GM23338 (cell line): ENCODE data around the gene GJC2. TPM values are rescaled to one million over a fixed set of nuclear protein-coding genes. Genes with fewer than 3 reads are reported as not detected.

Experiments
- ATAC-seq: fragments of 200-7000 bp; cut with Tn5 transposase; 3 replicates; pipeline ENCODE4 v1.9.1; 2020
- DNase-seq: peaks from one replicate; pipeline ENCODE4 v3.0.0-alpha.2; 2015; ENCODE audit warnings: low spot score
- H2AFZ ChIP-seq: fragments of 200-600 bp; sonication (generic); 2 replicates; pipeline ENCODE4 v1.8.0; 2016; ENCODE audit warnings: antibody characterized with exemption, mild to moderate bottlenecking, moderate library complexity
- H3F3A ChIP-seq: fragments of 200-600 bp; sonication (generic); replicated peaks from 2 replicates; pipeline ENCODE4 v1.8.0; 2017; ENCODE audit warnings: antibody characterized with exemption, mixed run types, low read depth
- H3K27ac ChIP-seq: fragments of 200-600 bp; sonication (generic); 2 replicates; pipeline ENCODE4 v1.6.1; 2016; ENCODE audit warnings: low read depth
- H3K27me3 ChIP-seq: fragments of 200-600 bp; sonication (generic); 2 replicates; pipeline ENCODE4 v1.8.0; 2016; ENCODE audit warnings: mild to moderate bottlenecking, mixed run types, moderate library complexity; ENCODE audit not compliant: insufficient read depth
- H3K36me3 ChIP-seq: fragments of 200-600 bp; sonication (generic); 2 replicates; pipeline ENCODE4 v1.8.0; 2016; ENCODE audit warnings: mild to moderate bottlenecking; ENCODE audit not compliant: insufficient read depth
- H3K4me1 ChIP-seq: fragments of 200-600 bp; sonication (generic); 2 replicates; pipeline ENCODE4 v1.8.0; 2016; ENCODE audit warnings: mild to moderate bottlenecking, moderate library complexity; ENCODE audit not compliant: insufficient read depth
- H3K4me2 ChIP-seq: fragments of 200-600 bp; sonication (generic); 2 replicates; pipeline ENCODE4 v1.7.1; 2017; ENCODE audit warnings: mixed run types
- H3K4me3 ChIP-seq: fragments of 200-600 bp; sonication (generic); 2 replicates; pipeline ENCODE4 v1.6.1; 2016; ENCODE audit warnings: mixed run types
- H3K79me2 ChIP-seq: fragments of 200-600 bp; sonication (generic); replicated peaks from 2 replicates; pipeline ENCODE4 v1.8.0; 2017; ENCODE audit warnings: mild to moderate bottlenecking; ENCODE audit not compliant: insufficient read depth
- H3K9me2 ChIP-seq: fragments of 200-600 bp; sonication (generic); 2 replicates; pipeline ENCODE4 v1.8.0; 2017; ENCODE audit not compliant: insufficient read depth
- H4K20me1 ChIP-seq: fragments of 200-600 bp; sonication (generic); replicated peaks from 2 replicates; pipeline ENCODE4 v1.8.0; 2017; ENCODE audit warnings: mild to moderate bottlenecking; ENCODE audit not compliant: insufficient read depth
- H3K27ac Mint-ChIP-seq: 2 replicates; pipeline ENCODE4 v1.8.0; 2020; ENCODE audit warnings: inconsistent platforms, mild to moderate bottlenecking, moderate library complexity, mixed read lengths
- H3K27me3 Mint-ChIP-seq: 3 replicates; pipeline ENCODE4 v1.8.0; 2022; ENCODE audit warnings: low read depth, mild to moderate bottlenecking, moderate library complexity, mixed read lengths, inconsistent platforms; ENCODE audit not compliant: insufficient read depth, poor library complexity
- H3K36me3 Mint-ChIP-seq: 3 replicates; pipeline ENCODE4 v1.8.0; 2021; ENCODE audit warnings: low read depth, mild to moderate bottlenecking, inconsistent platforms, moderate library complexity, mixed read lengths
- H3K4me1 Mint-ChIP-seq: 3 replicates; pipeline ENCODE4 v1.8.0; 2020; ENCODE audit warnings: mild to moderate bottlenecking, inconsistent platforms, mixed read lengths
- H3K4me3 Mint-ChIP-seq: 3 replicates; pipeline ENCODE4 v1.8.0; 2021; ENCODE audit warnings: moderate library complexity, mild to moderate bottlenecking, inconsistent platforms, mixed read lengths
- H3K9me3 Mint-ChIP-seq: 3 replicates; pipeline ENCODE4 v1.8.0; 2020; ENCODE audit warnings: moderate library complexity, mild to moderate bottlenecking, inconsistent platforms, mixed read lengths
- ETS1 ChIP-seq: IDR thresholded peaks from 2 replicates; pipeline ENCODE4 v1.6.1; 2016; ENCODE audit warnings: antibody characterized with exemption
- EZH2phosphoT487 ChIP-seq: fragments of 200-600 bp; sonication (generic); IDR thresholded peaks from one replicate; pipeline ENCODE4 v1.8.1; 2018; ENCODE audit warnings: antibody characterized with exemption; ENCODE audit not compliant: unreplicated experiment
- POLR2AphosphoS5 ChIP-seq: IDR thresholded peaks from 2 replicates; pipeline ENCODE4 v1.6.1; 2016; ENCODE audit warnings: antibody characterized with exemption, low read depth
- STAT1 ChIP-seq: IDR thresholded peaks from one replicate; pipeline ENCODE4 v1.6.1; 2016; ENCODE audit warnings: antibody characterized with exemption; ENCODE audit not compliant: unreplicated experiment
- ZNF462 ChIP-seq: fragments of 250-450 bp; sonication (Bioruptor Pico); IDR thresholded peaks from 2 replicates; pipeline ENCODE4 v1.5.0; 2020; ENCODE audit warnings: mild to moderate bottlenecking, moderate library complexity
- polyA plus RNA-seq: library from polyadenylated mRNA; unstranded; fragments of >200 nt; fragmentation: Nextera tagmentation; extraction: Ambion mirVana; gene quantifications from 2 replicates; pipeline ENCODE4 v1.2.1, GENCODE V29; 2016
- total RNA-seq: library from RNA; depleted of rRNA; stranded (reverse); fragments of >200 nt; shearing (Covaris generic); gene quantifications from 2 replicates; pipeline ENCODE4 v1.2.3, GENCODE V29; 2014

Gene GJC2
- total and polyA plus RNA-seq, 2 experiments from 2014 or later: 0.15 to 1.2 TPM

- Mint-ChIP-seq H3K27me3 (peaks cover 15% of the 10 kb centered on the region), H3K36me3 (no peaks in the 10 kb centered on the region), H3K27ac (no peak overlapping the region), H3K9me3 (no peaks in the 10 kb centered on the region), H3K4me1 (peaks cover 3% of the 10 kb centered on the region; the same call in 2 of the 3 replicates), H3K4me3 (no peak overlapping the region)
- Histone ChIP-seq H4K20me1 (no peaks in the 10 kb centered on the region), H3K4me1 (no peaks in the 10 kb centered on the region), H3K27me3 (peaks cover 9% of the 10 kb centered on the region; the same call in 1 of the 2 replicates), H3K4me2 (no peak overlapping the region), H3K27ac (no peak overlapping the region), H3K9me2 (no peaks in the 10 kb centered on the region), H3F3A (no peaks in the 10 kb centered on the region), H3K36me3 (no peaks in the 10 kb centered on the region), H2AFZ (no peak overlapping the region), H3K4me3 (no peak overlapping the region), H3K79me2 (no peaks in the 10 kb centered on the region)
- no peak for TF ChIP-seq ETS1
- TF ChIP-seq EZH2phosphoT487: no peak
- no peak for TF ChIP-seq STAT1
- TF ChIP-seq POLR2AphosphoS5: no peak
- TF ChIP-seq ZNF462 (CRISPR knock-in tag): no peak
- DNase-seq (no peak), ATAC-seq (no peak)
These were observed 2.6 kb downstream of the GJC2 start for GRCh38 chr1:228152097-228152917.
